Fibroblast of pulmonary artery (primary cell): Measurements from ENCODE around the gene NOS1AP.

ENCODE experiments used
- DNase-seq: peaks from one replicate; pipeline ENCODE4 v3.0.0-alpha.2; 2010; ENCODE audit warnings: low read depth
- H3K4me3 ChIP-seq: replicated peaks from 2 replicates; pipeline ENCODE4 v1.5.1; 2011; ENCODE audit warnings: low read depth, mild to moderate bottlenecking, control low read depth, low read length, moderate library complexity
- TF ChIP-seq, protein P1 (sequence below): IDR thresholded peaks from 2 replicates; pipeline ENCODE4 v1.5.1; 2011; ENCODE audit warnings: mild to moderate bottlenecking, control low read depth, low read length, inconsistent platforms; ENCODE audit errors: missing control alignments

The NOS1AP gene

GRCh38 chr1:162375463-162375862, 306.0 kb downstream of the NOS1AP start:
- TF ChIP-seq, protein P1, sequence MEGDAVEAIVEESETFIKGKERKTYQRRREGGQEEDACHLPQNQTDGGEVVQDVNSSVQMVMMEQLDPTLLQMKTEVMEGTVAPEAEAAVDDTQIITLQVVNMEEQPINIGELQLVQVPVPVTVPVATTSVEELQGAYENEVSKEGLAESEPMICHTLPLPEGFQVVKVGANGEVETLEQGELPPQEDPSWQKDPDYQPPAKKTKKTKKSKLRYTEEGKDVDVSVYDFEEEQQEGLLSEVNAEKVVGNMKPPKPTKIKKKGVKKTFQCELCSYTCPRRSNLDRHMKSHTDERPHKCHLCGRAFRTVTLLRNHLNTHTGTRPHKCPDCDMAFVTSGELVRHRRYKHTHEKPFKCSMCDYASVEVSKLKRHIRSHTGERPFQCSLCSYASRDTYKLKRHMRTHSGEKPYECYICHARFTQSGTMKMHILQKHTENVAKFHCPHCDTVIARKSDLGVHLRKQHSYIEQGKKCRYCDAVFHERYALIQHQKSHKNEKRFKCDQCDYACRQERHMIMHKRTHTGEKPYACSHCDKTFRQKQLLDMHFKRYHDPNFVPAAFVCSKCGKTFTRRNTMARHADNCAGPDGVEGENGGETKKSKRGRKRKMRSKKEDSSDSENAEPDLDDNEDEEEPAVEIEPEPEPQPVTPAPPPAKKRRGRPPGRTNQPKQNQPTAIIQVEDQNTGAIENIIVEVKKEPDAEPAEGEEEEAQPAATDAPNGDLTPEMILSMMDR = no peak
- H3K4me3 ChIP-seq = no peak overlapping the region
- no peak for DNase-seq

DNA sequence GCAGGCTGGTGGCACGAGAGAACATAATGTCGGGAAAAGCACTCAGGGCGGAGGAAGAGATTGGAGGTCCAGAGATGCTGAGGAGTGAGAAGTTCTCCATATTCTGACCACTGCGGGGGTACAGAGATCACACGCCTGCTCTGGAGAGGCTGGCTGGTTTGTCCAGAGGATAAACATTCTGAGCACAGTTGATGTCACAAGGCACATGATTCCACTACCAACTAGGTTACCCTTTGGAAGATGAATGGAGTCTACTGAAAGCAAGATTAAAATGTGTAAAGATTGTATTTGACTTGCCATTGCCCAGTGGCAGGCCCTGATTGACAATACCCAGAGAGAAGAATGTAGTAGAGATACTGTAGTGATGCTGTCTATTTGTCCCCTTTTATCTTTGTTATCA, 307.2 kb downstream of the NOS1AP start, which contains the start of gene SPATA46:
SPATA46 (minus strand) TSS at position 164 of the 400 bp plus-strand sequence; CDS start at position 100, 64 bp downstream.
- DNase-seq = no peak
- TF ChIP-seq, protein P1 = no peak
- H3K4me3 ChIP-seq = no peak within 1 kb of the TSS

DNA sequence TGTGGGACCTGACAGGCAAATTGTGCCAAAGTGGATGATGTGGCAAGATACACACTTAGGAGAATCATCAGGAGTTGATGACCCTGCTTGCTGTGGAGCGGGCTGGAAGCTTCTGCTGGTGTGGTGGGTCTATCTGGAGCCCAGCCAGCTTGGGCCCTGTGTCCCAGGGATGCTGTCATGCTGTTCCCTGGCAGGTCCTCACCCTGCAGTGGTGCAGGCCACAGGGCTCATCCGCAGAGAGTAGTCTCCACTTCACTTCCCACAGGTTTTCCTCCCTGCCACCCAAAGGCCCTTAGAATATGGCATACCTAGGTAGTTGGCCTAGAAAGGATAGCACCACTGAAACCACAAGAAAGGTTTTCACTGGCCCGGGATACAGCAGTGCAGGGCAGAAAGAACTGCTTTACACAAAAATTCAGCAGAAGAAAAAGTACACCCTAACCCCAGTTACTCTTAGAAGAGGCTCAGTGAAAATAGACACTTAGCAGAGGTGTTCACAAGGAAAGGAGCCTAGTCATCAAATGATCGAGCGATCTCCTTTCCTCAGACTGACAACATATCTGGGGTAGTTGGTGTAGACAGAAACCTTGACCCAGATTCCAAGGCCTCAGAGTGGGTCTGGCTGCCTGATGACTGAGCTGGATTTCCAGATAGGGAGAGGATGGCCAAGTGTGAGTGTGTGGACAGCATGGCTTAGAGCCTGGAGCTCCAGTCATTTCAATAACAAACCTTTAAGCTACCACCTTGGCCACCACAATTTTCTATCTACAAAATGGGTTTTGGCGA, 310.8 kb downstream of the NOS1AP start:
- no peak for DNase-seq
- TF ChIP-seq, protein P1 = no peak
- no peak overlapping the region for H3K4me3 ChIP-seq

DNA sequence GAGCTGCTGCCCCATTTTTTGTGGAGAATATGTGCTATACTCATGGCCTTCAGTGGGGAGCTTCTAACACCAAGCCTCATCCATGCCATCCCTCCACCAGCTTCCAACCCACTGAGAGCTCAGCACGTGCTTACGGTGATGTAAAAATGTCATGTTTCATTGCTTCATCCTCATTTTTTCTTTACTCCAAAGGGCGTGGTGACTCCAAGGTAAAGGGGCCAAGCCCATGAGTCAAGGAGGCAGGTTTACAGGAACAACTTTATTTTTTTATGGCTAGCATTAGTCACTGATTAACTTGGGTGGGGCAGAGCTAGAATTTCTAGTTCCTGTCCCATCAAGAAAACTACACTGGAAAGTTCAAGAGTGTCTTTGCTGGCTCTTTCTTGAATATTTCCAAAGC, 311.9 kb downstream of the NOS1AP start, which contains the start of gene C1orf226:
C1orf226 (plus strand) TSS at position 346 of the 400 bp plus-strand sequence. CDS start 174 bp downstream, outside the sequence.
- DNase-seq = no peak
- H3K4me3 ChIP-seq = no peak within 1 kb of the TSS
- TF ChIP-seq, protein P1 = no peak

GRCh38 chr1:162381941-162382750, 312.7 kb downstream of the NOS1AP start:
- no peak overlapping the region for H3K4me3 ChIP-seq
- TF ChIP-seq, protein P1 = no peak
- no peak for DNase-seq

- no peak overlapping the region for H3K4me3 ChIP-seq
- DNase-seq = no peak
- TF ChIP-seq, protein P1 = no peak
These were observed 313.6 kb downstream of the NOS1AP start for GRCh38 chr1:162383091-162383490.
